GM23338 (cell line): ENCODE results near the gene CACNA1F. TPM values are rescaled to one million over a fixed set of nuclear protein-coding genes. Genes with fewer than 3 reads are reported as not detected.
A peak's percentile ranks its signal among the peaks of the same experiment; 100 is the strongest.

Experiments
- ATAC-seq: fragments of 200-7000 bp; cut with Tn5 transposase; 3 replicates; pipeline ENCODE4 v1.9.1; 2020
- DNase-seq: peaks from one replicate; pipeline ENCODE4 v3.0.0-alpha.2; 2015; ENCODE audit warnings: low spot score
- H2AFZ ChIP-seq: fragments of 200-600 bp; sonication (generic); 2 replicates; pipeline ENCODE4 v1.8.0; 2016; ENCODE audit warnings: antibody characterized with exemption, mild to moderate bottlenecking, moderate library complexity
- H3F3A ChIP-seq: fragments of 200-600 bp; sonication (generic); replicated peaks from 2 replicates; pipeline ENCODE4 v1.8.0; 2017; ENCODE audit warnings: antibody characterized with exemption, mixed run types, low read depth
- H3K27ac ChIP-seq: fragments of 200-600 bp; sonication (generic); 2 replicates; pipeline ENCODE4 v1.6.1; 2016; ENCODE audit warnings: low read depth
- H3K27me3 ChIP-seq: fragments of 200-600 bp; sonication (generic); 2 replicates; pipeline ENCODE4 v1.8.0; 2016; ENCODE audit warnings: mild to moderate bottlenecking, mixed run types, moderate library complexity; ENCODE audit not compliant: insufficient read depth
- H3K36me3 ChIP-seq: fragments of 200-600 bp; sonication (generic); 2 replicates; pipeline ENCODE4 v1.8.0; 2016; ENCODE audit warnings: mild to moderate bottlenecking; ENCODE audit not compliant: insufficient read depth
- H3K4me1 ChIP-seq: fragments of 200-600 bp; sonication (generic); 2 replicates; pipeline ENCODE4 v1.8.0; 2016; ENCODE audit warnings: mild to moderate bottlenecking, moderate library complexity; ENCODE audit not compliant: insufficient read depth
- H3K4me2 ChIP-seq: fragments of 200-600 bp; sonication (generic); 2 replicates; pipeline ENCODE4 v1.7.1; 2017; ENCODE audit warnings: mixed run types
- H3K4me3 ChIP-seq: fragments of 200-600 bp; sonication (generic); 2 replicates; pipeline ENCODE4 v1.6.1; 2016; ENCODE audit warnings: mixed run types
- H3K79me2 ChIP-seq: fragments of 200-600 bp; sonication (generic); replicated peaks from 2 replicates; pipeline ENCODE4 v1.8.0; 2017; ENCODE audit warnings: mild to moderate bottlenecking; ENCODE audit not compliant: insufficient read depth
- H3K9me2 ChIP-seq: fragments of 200-600 bp; sonication (generic); 2 replicates; pipeline ENCODE4 v1.8.0; 2017; ENCODE audit not compliant: insufficient read depth
- H4K20me1 ChIP-seq: fragments of 200-600 bp; sonication (generic); replicated peaks from 2 replicates; pipeline ENCODE4 v1.8.0; 2017; ENCODE audit warnings: mild to moderate bottlenecking; ENCODE audit not compliant: insufficient read depth
- H3K27ac Mint-ChIP-seq: 2 replicates; pipeline ENCODE4 v1.8.0; 2020; ENCODE audit warnings: inconsistent platforms, mild to moderate bottlenecking, moderate library complexity, mixed read lengths
- H3K27me3 Mint-ChIP-seq: 3 replicates; pipeline ENCODE4 v1.8.0; 2022; ENCODE audit warnings: low read depth, mild to moderate bottlenecking, moderate library complexity, mixed read lengths, inconsistent platforms; ENCODE audit not compliant: insufficient read depth, poor library complexity
- H3K36me3 Mint-ChIP-seq: 3 replicates; pipeline ENCODE4 v1.8.0; 2021; ENCODE audit warnings: low read depth, mild to moderate bottlenecking, inconsistent platforms, moderate library complexity, mixed read lengths
- H3K4me1 Mint-ChIP-seq: 3 replicates; pipeline ENCODE4 v1.8.0; 2020; ENCODE audit warnings: mild to moderate bottlenecking, inconsistent platforms, mixed read lengths
- H3K4me3 Mint-ChIP-seq: 3 replicates; pipeline ENCODE4 v1.8.0; 2021; ENCODE audit warnings: moderate library complexity, mild to moderate bottlenecking, inconsistent platforms, mixed read lengths
- H3K9me3 Mint-ChIP-seq: 3 replicates; pipeline ENCODE4 v1.8.0; 2020; ENCODE audit warnings: moderate library complexity, mild to moderate bottlenecking, inconsistent platforms, mixed read lengths
- CTCF ChIP-seq, 2 experiments: fragments of 200-600 bp in 1 of 2; sonication (generic) in 1 of 2; conservative IDR thresholded peaks; 2 replicates each; pipeline versions ENCODE4 v1.5.1 to v1.6.1; 2016 to 2017; ENCODE audit warnings: antibody characterized with exemption in 2 of 2, low read depth in 2 of 2, mild to moderate bottlenecking in 2 of 2, moderate library complexity in 1 of 2
- ETS1 ChIP-seq: IDR thresholded peaks from 2 replicates; pipeline ENCODE4 v1.6.1; 2016; ENCODE audit warnings: antibody characterized with exemption
- EZH2 ChIP-seq: fragments of 200-600 bp; sonication (generic); IDR thresholded peaks from one replicate; pipeline ENCODE4 v1.8.0; 2017; ENCODE audit warnings: antibody characterized with exemption, mild to moderate bottlenecking, low read depth; ENCODE audit not compliant: unreplicated experiment
- JUNB ChIP-seq: IDR thresholded peaks from one replicate; pipeline ENCODE4 v1.6.1; 2016; ENCODE audit warnings: antibody characterized with exemption; ENCODE audit not compliant: unreplicated experiment
- POLR2AphosphoS5 ChIP-seq: IDR thresholded peaks from 2 replicates; pipeline ENCODE4 v1.6.1; 2016; ENCODE audit warnings: antibody characterized with exemption, low read depth
- STAT1 ChIP-seq: IDR thresholded peaks from one replicate; pipeline ENCODE4 v1.6.1; 2016; ENCODE audit warnings: antibody characterized with exemption; ENCODE audit not compliant: unreplicated experiment
- ZNF331 ChIP-seq: fragments of 250-450 bp; sonication (Bioruptor Pico); IDR thresholded peaks from 2 replicates; pipeline ENCODE4 v1.5.0; 2020; ENCODE audit warnings: low read depth, mild to moderate bottlenecking, moderate library complexity
- ZNF462 ChIP-seq: fragments of 250-450 bp; sonication (Bioruptor Pico); IDR thresholded peaks from 2 replicates; pipeline ENCODE4 v1.5.0; 2020; ENCODE audit warnings: mild to moderate bottlenecking, moderate library complexity
- polyA plus RNA-seq: library from polyadenylated mRNA; unstranded; fragments of >200 nt; fragmentation: Nextera tagmentation; extraction: Ambion mirVana; gene quantifications from 2 replicates; pipeline ENCODE4 v1.2.1, GENCODE V29; 2016
- total RNA-seq: library from RNA; depleted of rRNA; stranded (reverse); fragments of >200 nt; shearing (Covaris generic); gene quantifications from 2 replicates; pipeline ENCODE4 v1.2.3, GENCODE V29; 2014

The CACNA1F gene
- total and polyA plus RNA-seq, 2 experiments from 2014 or later, result 0.44 to 0.90 TPM

GRCh38 chrX:49193542-49193964 is 39.6 kb downstream of the CACNA1F start:
- no peaks in the 10 kb centered on the region for H3K9me3 Mint-ChIP-seq
- no peak overlapping the region for H3K4me3 Mint-ChIP-seq

More at GRCh38 chrX:49193542-49193964, 39.6 kb downstream of the CACNA1F start:
- no peak overlapping the region for H3K4me2 ChIP-seq
- H3K9me2 ChIP-seq, result no peaks in the 10 kb centered on the region
- no peaks in the 10 kb centered on the region for H3K79me2 ChIP-seq
- peak overlapping the region; percentile 31; the same call in 1 of the 2 replicates for H3K27ac Mint-ChIP-seq
- no peak for DNase-seq
- ATAC-seq, result no peak
- H3K4me1 ChIP-seq, result no peaks in the 10 kb centered on the region; the same call in 1 of the 2 replicates
- H3F3A ChIP-seq, result no peaks in the 10 kb centered on the region
- H2AFZ ChIP-seq, result no peak overlapping the region
- H3K27me3 Mint-ChIP-seq, result peaks cover 7% of the 10 kb centered on the region
- H3K36me3 ChIP-seq, result no peaks in the 10 kb centered on the region
- no peak overlapping the region for H3K27ac ChIP-seq
- no peak overlapping the region for H3K4me3 ChIP-seq
- peaks cover 18% of the 10 kb centered on the region for H3K4me1 Mint-ChIP-seq
- no peaks in the 10 kb centered on the region for H3K27me3 ChIP-seq
- TF ChIP-seq ZNF462 (CRISPR knock-in tag), result no peak
- no peak for TF ChIP-seq CTCF (conservative IDR thresholded peaks at IDR 0.05; ENCODE audit: low read depth in 2 of 2)
- no peak for TF ChIP-seq JUNB
- TF ChIP-seq STAT1, result no peak
- TF ChIP-seq ETS1, result no peak
- TF ChIP-seq ZNF331 (CRISPR knock-in tag), result no peak
- no peak for TF ChIP-seq EZH2
- TF ChIP-seq POLR2AphosphoS5, result no peak
- no peaks in the 10 kb centered on the region; the same call in 2 of the 3 replicates for H3K36me3 Mint-ChIP-seq
- no peaks in the 10 kb centered on the region for H4K20me1 ChIP-seq
